IMR-90 (cell line): Measurements from ENCODE around the gene KCNH4.

Source experiments
- BHLHE40 ChIP-seq: fragments of 150-350 bp; IDR thresholded peaks from 2 replicates; pipeline ENCODE4 v1.6.1; 2016; ENCODE audit warnings: mild to moderate bottlenecking, low read depth, low read length
- CEBPB ChIP-seq: IDR thresholded peaks from 2 replicates; pipeline ENCODE4 v1.6.1; 2012; ENCODE audit warnings: low read depth, low read length, improper control_type of control experiment
- CHD1 ChIP-seq: IDR thresholded peaks from 2 replicates; pipeline ENCODE4 v1.6.1; 2012; ENCODE audit warnings: low read depth, low read length, improper control_type of control experiment
- CTCF ChIP-seq: conservative IDR thresholded peaks from 2 replicates; pipeline ENCODE4 v1.5.1; 2012; ENCODE audit warnings: mild to moderate bottlenecking, low read depth, low read length, improper control_type of control experiment
- FOS ChIP-seq: fragments of 150-350 bp; IDR thresholded peaks from 2 replicates; pipeline ENCODE4 v1.6.1; 2016; ENCODE audit warnings: low read depth, low read length
- MAZ ChIP-seq: IDR thresholded peaks from 2 replicates; pipeline ENCODE4 v1.6.1; 2012; ENCODE audit warnings: low read depth, mild to moderate bottlenecking, low read length, improper control_type of control experiment, moderate library complexity, borderline replicate concordance
- POLR2A ChIP-seq: IDR thresholded peaks from 2 replicates; pipeline ENCODE4 v1.6.1; 2012; ENCODE audit warnings: mild to moderate bottlenecking, low read depth, low read length
- RAD21 ChIP-seq: IDR thresholded peaks from 2 replicates; pipeline ENCODE4 v1.6.1; 2012; ENCODE audit warnings: low read length, improper control_type of control experiment
- RCOR1 ChIP-seq: IDR thresholded peaks from 2 replicates; pipeline ENCODE4 v1.6.1; 2012; ENCODE audit warnings: mild to moderate bottlenecking, low read length, improper control_type of control experiment; ENCODE audit not compliant: insufficient replicate concordance
- RFX5 ChIP-seq: IDR thresholded peaks from 2 replicates; pipeline ENCODE4 v1.8.0; 2012; ENCODE audit warnings: low read depth, mild to moderate bottlenecking, low read length, moderate library complexity
- SMC3 ChIP-seq: fragments of 150-350 bp; IDR thresholded peaks from 2 replicates; pipeline ENCODE4 v1.6.1; 2016; ENCODE audit warnings: low read depth, mild to moderate bottlenecking, antibody characterized with exemption, low read length, moderate library complexity
- USF2 ChIP-seq: fragments of 150-350 bp; IDR thresholded peaks from 2 replicates; pipeline ENCODE4 v1.6.1; 2017; ENCODE audit warnings: mild to moderate bottlenecking, antibody characterized with exemption, low read length, low read depth
- TF ChIP-seq, protein P1 (sequence below): fragments of 150-350 bp; IDR thresholded peaks from 2 replicates; pipeline ENCODE4 v1.6.1; 2016; ENCODE audit warnings: low read depth, mild to moderate bottlenecking, low read length, moderate library complexity, borderline replicate concordance

GRCh38 chr17:42187833-42188232 is 6.9 kb upstream of the KCNH4 start:
- TF ChIP-seq USF2 (no peak), CTCF (no peak), POLR2A (no peak), FOS (no peak), CHD1 (no peak), SMC3 (no peak), CEBPB (no peak), RAD21 (no peak), BHLHE40 (no peak), RCOR1 (no peak), RFX5 (no peak), MAZ (no peak)
- TF ChIP-seq, protein P1, sequence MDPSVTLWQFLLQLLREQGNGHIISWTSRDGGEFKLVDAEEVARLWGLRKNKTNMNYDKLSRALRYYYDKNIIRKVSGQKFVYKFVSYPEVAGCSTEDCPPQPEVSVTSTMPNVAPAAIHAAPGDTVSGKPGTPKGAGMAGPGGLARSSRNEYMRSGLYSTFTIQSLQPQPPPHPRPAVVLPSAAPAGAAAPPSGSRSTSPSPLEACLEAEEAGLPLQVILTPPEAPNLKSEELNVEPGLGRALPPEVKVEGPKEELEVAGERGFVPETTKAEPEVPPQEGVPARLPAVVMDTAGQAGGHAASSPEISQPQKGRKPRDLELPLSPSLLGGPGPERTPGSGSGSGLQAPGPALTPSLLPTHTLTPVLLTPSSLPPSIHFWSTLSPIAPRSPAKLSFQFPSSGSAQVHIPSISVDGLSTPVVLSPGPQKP: no peak
